K562 (cell line): ENCODE measurements around the gene RGS8. TPM values are rescaled to one million over a fixed set of nuclear protein-coding genes. Genes with fewer than 3 reads are reported as not detected.

ENCODE experiments used
- ATAC-seq: fragments of 200-7000 bp; cut with Tn5 transposase; 3 replicates; pipeline ENCODE4 v1.9.1; 2020; ENCODE audit warnings: moderate library complexity
- BruUV-seq: library from RNA; stranded (reverse); fragments of 400-500 nt; replicated peaks from 2 replicates; lab custom pipeline; 2021; lab: Mats Ljungman, UMichigan
- CTCF ChIA-PET: fragments of 300-600 bp; formaldehyde crosslinking; extraction: SDS; loops from one replicate; lab custom pipeline; 2021; ENCODE audit warnings: low intra/inter-chr PET ratio; lab: Yijun Ruan, JAX
- POLR2A ChIA-PET: fragments of 300-600, 350-650 bp; sonication (Branson Sonifier 250); formaldehyde crosslinking; extraction: SDS; loops from one replicate; lab custom pipeline; 2021; ENCODE audit warnings: antibody characterized with exemption, inconsistent platforms; lab: Yijun Ruan, JAX
- DNase-seq, 4 experiments: peaks; one replicate each; pipeline versions ENCODE4 v3.0.0 to v3.0.0-alpha.2; 2011 to 2018; ENCODE audit warnings: low spot score in 3 of 4, mixed read lengths in 3 of 4; ENCODE audit errors: extremely low read depth in 1 of 4
- FAIRE-seq: peaks from 2 replicates; lab custom pipeline; 2011; peaks lifted over from hg19 to GRCh38; lab: Jason Lieb, UNC
- H2AFZ ChIP-seq: 2 replicates; pipeline ENCODE4 v1.6.0; 2011; ENCODE audit warnings: low read depth, low read length, control low read depth, inconsistent platforms
- H3K27ac ChIP-seq: fragments of 200-600 bp; 3 replicates; pipeline ENCODE4 v1.8.0; 2011; ENCODE audit warnings: low read depth, mild to moderate bottlenecking, control low read depth, inconsistent platforms, low read length, moderate library complexity, mixed read lengths; ENCODE audit errors: extremely low read depth
- H3K27me3 ChIP-seq, 2 experiments: fragments of 300-600 bp in 1 of 2; 2 replicates in 1 of 2; 3 replicates in 1 of 2; pipeline versions ENCODE4 v1.6.0 to v1.8.0; 2011; ENCODE audit warnings: inconsistent platforms in 2 of 2, low read length in 2 of 2, mild to moderate bottlenecking in 1 of 2, mixed read lengths in 1 of 2, moderate library complexity in 1 of 2; ENCODE audit not compliant: control insufficient read depth in 2 of 2, insufficient read depth in 2 of 2
- H3K36me3 ChIP-seq: fragments of 300-600 bp; 3 replicates; pipeline ENCODE4 v1.8.0; 2011; ENCODE audit warnings: mild to moderate bottlenecking, low read length, inconsistent platforms; ENCODE audit not compliant: control insufficient read depth, insufficient read depth
- H3K4me1 ChIP-seq, 2 experiments: fragments of 200-600 bp in 1 of 2; replicated peaks in 1 of 2; 2 replicates in 1 of 2; 3 replicates in 1 of 2; pipeline versions ENCODE4 v1.5.1 to v1.8.0; 2011; ENCODE audit warnings: inconsistent platforms in 2 of 2, low read length in 2 of 2, mild to moderate bottlenecking in 1 of 2, mixed read lengths in 1 of 2, moderate library complexity in 1 of 2; ENCODE audit not compliant: control insufficient read depth in 2 of 2, insufficient read depth in 2 of 2
- H3K4me2 ChIP-seq: 2 replicates; pipeline ENCODE4 v1.6.1; 2011; ENCODE audit warnings: low read length, control low read depth, inconsistent platforms, mixed read lengths; ENCODE audit not compliant: insufficient read depth
- H3K4me3 ChIP-seq: fragments of 200-600 bp; sonication (generic), shearing (Covaris generic); 2 replicates; pipeline ENCODE4 v1.5.1; 2016; ENCODE audit warnings: control low read depth, inconsistent platforms
- H3K79me2 ChIP-seq: fragments of 200-600 bp; 3 replicates; pipeline ENCODE4 v1.8.0; 2011; ENCODE audit warnings: low read length, inconsistent platforms; ENCODE audit not compliant: control insufficient read depth, insufficient read depth
- H3K9ac ChIP-seq, 2 experiments: 2 replicates each; pipeline versions ENCODE4 v1.6.0 to v1.6.1; 2011; ENCODE audit warnings: low read depth in 2 of 2, low read length in 2 of 2, control low read depth in 1 of 2, inconsistent platforms in 1 of 2, mild to moderate bottlenecking in 1 of 2, mixed read lengths in 1 of 2; ENCODE audit not compliant: insufficient read depth in 1 of 2
- H3K9me1 ChIP-seq: one replicate; pipeline ENCODE4 v1.6.0; 2011; ENCODE audit warnings: inconsistent platforms, mild to moderate bottlenecking, low read length, moderate library complexity; ENCODE audit not compliant: control insufficient read depth, insufficient read depth
- H3K9me3 ChIP-seq: replicated peaks from 2 replicates; pipeline ENCODE4 v1.5.1; 2011; ENCODE audit warnings: low read depth, low read length, inconsistent platforms; ENCODE audit not compliant: control insufficient read depth, insufficient read depth
- H4K20me1 ChIP-seq: replicated peaks from 2 replicates; pipeline ENCODE4 v1.6.1; 2011; ENCODE audit warnings: low read length, inconsistent platforms, mixed read lengths; ENCODE audit not compliant: control insufficient read depth, insufficient read depth
- RREB1 ChIP-seq: fragments of 250-450 bp; sonication (Bioruptor Pico); IDR thresholded peaks from 2 replicates; pipeline ENCODE4 v1.4.0; 2020
- TOE1 ChIP-seq, 2 experiments: fragments of 450-650 bp in 1 of 2; sonication (generic) in 1 of 2; formaldehyde crosslinking in 1 of 2; IDR thresholded peaks; 2 replicates each; pipeline versions ENCODE4 v1.7.1 to v1.8.0; 2016 to 2022; ENCODE audit warnings: borderline replicate concordance in 2 of 2, mild to moderate bottlenecking in 2 of 2, antibody characterized with exemption in 1 of 2, inconsistent platforms in 1 of 2, low read depth in 1 of 2, missing genetic modification reagents in 1 of 2, moderate library complexity in 1 of 2
- WGBS: fragments of 100-300 bp; shearing (Covaris generic); methylation state at CpG from one replicate; pipeline ENCODE4 v1.1.6; 2016; ENCODE audit warnings: low coverage, mixed read lengths; ENCODE audit not compliant: insufficient coverage; ENCODE audit errors: missing lambda C conversion rate; 5-methylcytosine and 5-hydroxymethylcytosine counted together
- in situ Hi-C: fragments of 300-500 bp; cut with MboI; formaldehyde crosslinking; loops from 4 replicates; pipeline ENCODE4 v1.15.0; 2018; ENCODE audit warnings: inconsistent platforms, mixed read lengths
- intact Hi-C: fragments of 100-400 bp; cut with micrococcal nuclease; formaldehyde crosslinking; loops from 2 replicates; pipeline ENCODE4 v1.14.2; 2022
- polyA plus RNA-seq, 8 experiments: library from polyadenylated mRNA; depleted of rRNA in 4 of 8; stranded (reverse) in 5 of 8; unstranded in 3 of 8; fragments of >200 nt; fragmentation: Nextera tagmentation in 2 of 8; fragmentation: Illumina TruSeq in 1 of 8; extraction: Ambion mirVana in 2 of 8; extraction: Trizol in 1 of 8; gene quantifications; 2 replicates each; pipeline versions ENCODE4 v1.2.1 to v1.2.3, GENCODE V29; 2011 to 2014; ENCODE audit warnings: inconsistent platforms in 1 of 8, missing spikeins in 1 of 8
- total RNA-seq, 7 experiments: library from RNA; depleted of rRNA in 6 of 7; stranded (reverse); fragments of >200 nt in 6 of 7; fragmentation: Illumina TruSeq in 2 of 7; extraction: Trizol in 2 of 7; gene quantifications; 2 replicates each; pipeline versions ENCODE4 v1.2.1 to v1.2.3, GENCODE V29; 2011 to 2021; ENCODE audit warnings: low replicate concordance in 1 of 7

Gene RGS8
- total and polyA plus RNA-seq, 9 of the 15 experiments (the other 6 are each of a cell fraction or from before 2014, with no cell fraction given), result not detected

- CTCF ChIA-PET, result no interaction called here
Observed at GRCh38 chr1:182715531-182715930, 31.1 kb upstream of the RGS8 start.

More at GRCh38 chr1:182715531-182715930, 31.1 kb upstream of the RGS8 start:
- Histone ChIP-seq H3K9ac (no peak overlapping the region), H3K4me2 (no peak overlapping the region), H4K20me1 (no peaks in the 10 kb centered on the region), H2AFZ (no peak overlapping the region), H3K9me3 (no peaks in the 10 kb centered on the region), H3K79me2 (no peaks in the 10 kb centered on the region), H3K4me1 (no peaks in the 10 kb centered on the region), H3K27me3 (peaks cover 8 to 15% of the 10 kb centered on the region in 2 experiments; a peak in 4 of 5 replicates)
- FAIRE-seq (no peak), DNase-seq (no peak)
- POLR2A ChIA-PET, result no interaction called here
- 6% methylated on average over 2 of the region's 2 CpGs for WGBS
- TF ChIP-seq RREB1 (CRISPR knock-in tag) (no peak), TOE1 (IDR thresholded peaks at IDR 0.05; ENCODE audit: borderline replicate concordance) (no peak), TOE1 (CRISPR knock-in tag; IDR thresholded peaks at IDR 0.05; ENCODE audit: borderline replicate concordance, low read depth) (no peak)
- TF ChIP-seq, all 486 proteins: peak for 0
- Histone ChIP-seq H3K36me3 (no peaks in the 10 kb centered on the region), H3K4me3 (no peak overlapping the region), H3K27ac (no peak overlapping the region), H3K9me1 (no peaks in the 10 kb centered on the region)
- no peak for ATAC-seq
- in situ Hi-C loops (no loop called here), intact Hi-C loops (no loop called here)
- no TSS peak for BruUV-seq
